Activated T-cell treated with anti-CD3 and anti-CD28 coated beads for 24 hours (primary cell): ENCODE measurements around the gene CHST1.

ENCODE experiments used
- DNase-seq: peaks from one replicate; pipeline ENCODE4 v3.0.0-alpha.2; 2020; ENCODE audit warnings: low read depth

CHST1 gene

GRCh38 chr11:45644981-45645889, 20.2 kb downstream of the CHST1 start:
- no peak for DNase-seq

GRCh38 chr11:45643598-45644260, 21.7 kb downstream of the CHST1 start:
- no peak for DNase-seq

GRCh38 chr11:45641961-45642360, 23.5 kb downstream of the CHST1 start:
- no peak for DNase-seq

- no peak for DNase-seq
These were observed 27.4 kb downstream of the CHST1 start for GRCh38 chr11:45638051-45638450.

- no peak for DNase-seq
These were observed 29.5 kb downstream of the CHST1 start for GRCh38 chr11:45635907-45636306.

- no peak for DNase-seq
These were observed 39.8 kb downstream of the CHST1 start for GRCh38 chr11:45625611-45626010.

GRCh38 chr11:45624095-45624494, 41.3 kb downstream of the CHST1 start:
- no peak for DNase-seq

GRCh38 chr11:45622861-45623260, 42.6 kb downstream of the CHST1 start:
- DNase-seq: no peak

GRCh38 chr11:45622283-45622682, 43.1 kb downstream of the CHST1 start:
- DNase-seq: no peak

GRCh38 chr11:45621588-45621987, 43.8 kb downstream of the CHST1 start:
- DNase-seq: no peak

GRCh38 chr11:45620243-45620642, 45.2 kb downstream of the CHST1 start:
- no peak for DNase-seq

GRCh38 chr11:45618897-45619296, 46.5 kb downstream of the CHST1 start:
- DNase-seq: no peak

- DNase-seq: no peak
These were observed 47.4 kb downstream of the CHST1 start for GRCh38 chr11:45617871-45618601.

- no peak for DNase-seq
These were observed 48.4 kb downstream of the CHST1 start for GRCh38 chr11:45616802-45617549.

GRCh38 chr11:45615182-45615792, 50.1 kb downstream of the CHST1 start:
- DNase-seq: no peak

GRCh38 chr11:45614196-45614828, 51.1 kb downstream of the CHST1 start:
- no peak for DNase-seq

GRCh38 chr11:45610627-45611026, 54.8 kb downstream of the CHST1 start:
- DNase-seq: no peak

GRCh38 chr11:45609902-45610301, 55.5 kb downstream of the CHST1 start:
- no peak for DNase-seq

- DNase-seq: no peak
These were observed 56.1 kb downstream of the CHST1 start for GRCh38 chr11:45609337-45609736.

GRCh38 chr11:45607995-45608394, 57.4 kb downstream of the CHST1 start:
- no peak for DNase-seq
